ENCODE data around the gene NHSL2. TPM values are rescaled to one million over a fixed set of nuclear protein-coding genes. Genes with fewer than 3 reads are reported as not detected.

NHSL2 gene
- total and polyA plus RNA-seq, 2 of the 13 experiments (the other 11 are each of a cell fraction or from before 2014, with no cell fraction given), result not detected

GRCh38 chrX:72181178-72182125 lies 270.8 kb downstream of the NHSL2 start, which contains the start of gene PIN4 (continued):
- TF ChIP-seq THAP9 (CRISPR knock-in tag; IDR thresholded peaks at IDR 0.05; ENCODE audit: borderline replicate concordance) (no peak; the same call in 1 of the 2 replicates), HNRNPK (IDR thresholded peaks at IDR 0.05; ENCODE audit: low read depth, low read length, poor library complexity, severe bottlenecking) (no peak), TARDBP (CRISPR knock-in tag; IDR thresholded peaks at IDR 0.05) (peak; percentile 58), ELF1 (CRISPR knock-in tag; IDR thresholded peaks at IDR 0.05) (no peak), CENPX (CRISPR knock-in tag; IDR thresholded peaks at IDR 0.05) (no peak), RERE (CRISPR knock-in tag; IDR thresholded peaks at IDR 0.05; ENCODE audit: low read depth) (no peak), HDAC6 (IDR thresholded peaks at IDR 0.05; ENCODE audit: low read depth, low read length) (no peak), GZF1 (CRISPR knock-in tag; IDR thresholded peaks at IDR 0.05) (no peak), HOXA3 (CRISPR knock-in tag; IDR thresholded peaks at IDR 0.05) (no peak; the same call in 1 of the 2 replicates), ZNF136 (CRISPR knock-in tag; IDR thresholded peaks at IDR 0.05; ENCODE audit: low read depth) (no peak), HNRNPUL1 (IDR thresholded peaks at IDR 0.05; ENCODE audit: low read depth, low read length) (no peak), KDM4B (CRISPR knock-in tag; IDR thresholded peaks at IDR 0.05) (no peak), JUND (CRISPR knock-in tag; IDR thresholded peaks at IDR 0.05) (no peak)
- TF ChIP-seq, protein P1, sequence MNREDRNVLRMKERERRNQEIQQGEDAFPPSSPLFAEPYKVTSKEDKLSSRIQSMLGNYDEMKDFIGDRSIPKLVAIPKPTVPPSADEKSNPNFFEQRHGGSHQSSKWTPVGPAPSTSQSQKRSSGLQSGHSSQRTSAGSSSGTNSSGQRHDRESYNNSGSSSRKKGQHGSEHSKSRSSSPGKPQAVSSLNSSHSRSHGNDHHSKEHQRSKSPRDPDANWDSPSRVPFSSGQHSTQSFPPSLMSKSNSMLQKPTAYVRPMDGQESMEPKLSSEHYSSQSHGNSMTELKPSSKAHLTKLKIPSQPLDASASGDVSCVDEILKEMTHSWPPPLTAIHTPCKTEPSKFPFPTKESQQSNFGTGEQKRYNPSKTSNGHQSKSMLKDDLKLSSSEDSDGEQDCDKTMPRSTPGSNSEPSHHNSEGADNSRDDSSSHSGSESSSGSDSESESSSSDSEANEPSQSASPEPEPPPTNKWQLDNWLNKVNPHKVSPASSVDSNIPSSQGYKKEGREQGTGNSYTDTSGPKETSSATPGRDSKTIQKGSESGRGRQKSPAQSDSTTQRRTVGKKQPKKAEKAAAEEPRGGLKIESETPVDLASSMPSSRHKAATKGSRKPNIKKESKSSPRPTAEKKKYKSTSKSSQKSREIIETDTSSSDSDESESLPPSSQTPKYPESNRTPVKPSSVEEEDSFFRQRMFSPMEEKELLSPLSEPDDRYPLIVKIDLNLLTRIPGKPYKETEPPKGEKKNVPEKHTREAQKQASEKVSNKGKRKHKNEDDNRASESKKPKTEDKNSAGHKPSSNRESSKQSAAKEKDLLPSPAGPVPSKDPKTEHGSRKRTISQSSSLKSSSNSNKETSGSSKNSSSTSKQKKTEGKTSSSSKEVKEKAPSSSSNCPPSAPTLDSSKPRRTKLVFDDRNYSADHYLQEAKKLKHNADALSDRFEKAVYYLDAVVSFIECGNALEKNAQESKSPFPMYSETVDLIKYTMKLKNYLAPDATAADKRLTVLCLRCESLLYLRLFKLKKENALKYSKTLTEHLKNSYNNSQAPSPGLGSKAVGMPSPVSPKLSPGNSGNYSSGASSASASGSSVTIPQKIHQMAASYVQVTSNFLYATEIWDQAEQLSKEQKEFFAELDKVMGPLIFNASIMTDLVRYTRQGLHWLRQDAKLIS (CRISPR knock-in tag; IDR thresholded peaks at IDR 0.05), result no peak

Measured in HepG2 (cell line).